Cardiac fibroblast (primary cell): ENCODE data around the gene SNX12.

Source experiments
- DNase-seq, 2 donors: peaks; one replicate each; pipeline versions ENCODE4 v3.0.0 to v3.0.0-alpha.2; 2010; ENCODE audit warnings: low read depth in 2 of 2
- H3K4me3 ChIP-seq, 2 donors: replicated peaks in 1 of 2; 1 replicate in 1 of 2; 2 replicates in 1 of 2; pipeline ENCODE4 v1.5.1; 2011; ENCODE audit warnings: low read depth in 2 of 2, low read length in 2 of 2, mild to moderate bottlenecking in 2 of 2, moderate library complexity in 1 of 2
- TF ChIP-seq, protein P1 (sequence below): IDR thresholded peaks from one replicate; pipeline ENCODE4 v1.5.1; 2011; ENCODE audit warnings: low read depth, mild to moderate bottlenecking, low read length, inconsistent platforms

SNX12 gene

DNA sequence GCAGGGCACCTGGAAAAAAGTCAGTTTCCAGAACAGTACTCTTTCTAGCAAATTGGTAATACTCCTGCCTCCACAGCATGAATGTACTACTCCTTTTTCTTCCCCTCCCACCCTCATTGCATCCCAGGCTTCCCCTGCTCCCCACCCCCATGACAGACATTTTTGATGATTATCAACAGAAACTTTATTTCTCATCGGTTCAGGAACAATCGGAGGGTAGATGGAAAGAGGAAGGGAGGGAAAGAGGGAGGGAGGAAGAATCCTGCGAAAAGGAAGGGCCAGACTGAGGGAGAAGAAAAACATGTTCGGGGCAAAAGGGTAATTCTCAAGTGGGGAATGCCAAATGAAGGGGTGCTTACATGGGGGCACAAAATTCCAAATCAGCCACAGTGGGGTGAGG is 39.1 kb upstream of the SNX12 start:
- TF ChIP-seq, protein P1, sequence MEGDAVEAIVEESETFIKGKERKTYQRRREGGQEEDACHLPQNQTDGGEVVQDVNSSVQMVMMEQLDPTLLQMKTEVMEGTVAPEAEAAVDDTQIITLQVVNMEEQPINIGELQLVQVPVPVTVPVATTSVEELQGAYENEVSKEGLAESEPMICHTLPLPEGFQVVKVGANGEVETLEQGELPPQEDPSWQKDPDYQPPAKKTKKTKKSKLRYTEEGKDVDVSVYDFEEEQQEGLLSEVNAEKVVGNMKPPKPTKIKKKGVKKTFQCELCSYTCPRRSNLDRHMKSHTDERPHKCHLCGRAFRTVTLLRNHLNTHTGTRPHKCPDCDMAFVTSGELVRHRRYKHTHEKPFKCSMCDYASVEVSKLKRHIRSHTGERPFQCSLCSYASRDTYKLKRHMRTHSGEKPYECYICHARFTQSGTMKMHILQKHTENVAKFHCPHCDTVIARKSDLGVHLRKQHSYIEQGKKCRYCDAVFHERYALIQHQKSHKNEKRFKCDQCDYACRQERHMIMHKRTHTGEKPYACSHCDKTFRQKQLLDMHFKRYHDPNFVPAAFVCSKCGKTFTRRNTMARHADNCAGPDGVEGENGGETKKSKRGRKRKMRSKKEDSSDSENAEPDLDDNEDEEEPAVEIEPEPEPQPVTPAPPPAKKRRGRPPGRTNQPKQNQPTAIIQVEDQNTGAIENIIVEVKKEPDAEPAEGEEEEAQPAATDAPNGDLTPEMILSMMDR, result no peak
- no peak for DNase-seq
- no peak overlapping the region for H3K4me3 ChIP-seq

DNA sequence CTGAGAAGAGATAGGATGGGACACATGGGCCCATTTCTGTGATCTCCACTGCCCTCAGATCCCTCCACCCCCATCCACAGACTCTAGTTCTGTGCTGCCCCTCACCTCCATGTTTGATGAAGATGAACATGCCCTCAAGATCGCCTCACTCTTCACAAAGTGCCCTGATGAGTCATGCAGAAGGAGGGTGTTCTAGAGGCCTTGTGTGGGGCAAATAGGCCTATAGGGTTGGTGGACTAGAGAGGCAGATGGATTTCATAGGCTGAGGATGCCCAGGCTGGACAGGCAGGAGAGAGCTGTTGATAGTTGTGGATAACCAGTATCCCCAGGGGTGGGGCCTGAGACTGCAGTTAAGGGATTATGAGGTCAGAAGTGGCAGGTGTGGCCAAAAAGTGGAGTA is 38.3 kb upstream of the SNX12 start, which contains the start of gene CXorf65:
TSS of gene CXorf65 (minus strand) at position 314 of the 400 bp plus-strand sequence. CDS start at position 130, 184 bp downstream.
- no peak within 1 kb of the TSS for H3K4me3 ChIP-seq
- no peak for DNase-seq
- TF ChIP-seq, protein P1, result no peak

DNA sequence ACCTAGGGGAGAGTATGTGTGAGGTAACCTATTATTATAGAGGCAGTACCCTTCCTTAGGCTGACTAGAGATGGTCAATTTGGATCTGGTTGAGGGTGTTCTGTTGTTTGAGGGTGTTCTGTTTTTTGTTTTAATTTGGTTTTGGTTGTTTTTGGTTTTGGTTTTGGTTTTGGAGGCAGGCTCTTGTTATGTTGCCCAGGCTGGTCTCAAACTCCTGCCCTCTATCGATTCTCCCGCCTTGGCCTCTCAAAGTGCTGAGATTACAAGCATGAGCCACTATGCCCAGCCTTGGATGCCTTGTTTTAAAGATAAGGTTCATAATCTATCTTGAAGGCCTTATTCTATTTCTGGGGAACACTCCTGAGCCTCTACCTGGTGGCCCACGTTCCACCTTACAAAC is 37.5 kb upstream of the SNX12 start:
- TF ChIP-seq, protein P1, result no peak
- DNase-seq, result no peak
- H3K4me3 ChIP-seq, result no peak overlapping the region

DNA sequence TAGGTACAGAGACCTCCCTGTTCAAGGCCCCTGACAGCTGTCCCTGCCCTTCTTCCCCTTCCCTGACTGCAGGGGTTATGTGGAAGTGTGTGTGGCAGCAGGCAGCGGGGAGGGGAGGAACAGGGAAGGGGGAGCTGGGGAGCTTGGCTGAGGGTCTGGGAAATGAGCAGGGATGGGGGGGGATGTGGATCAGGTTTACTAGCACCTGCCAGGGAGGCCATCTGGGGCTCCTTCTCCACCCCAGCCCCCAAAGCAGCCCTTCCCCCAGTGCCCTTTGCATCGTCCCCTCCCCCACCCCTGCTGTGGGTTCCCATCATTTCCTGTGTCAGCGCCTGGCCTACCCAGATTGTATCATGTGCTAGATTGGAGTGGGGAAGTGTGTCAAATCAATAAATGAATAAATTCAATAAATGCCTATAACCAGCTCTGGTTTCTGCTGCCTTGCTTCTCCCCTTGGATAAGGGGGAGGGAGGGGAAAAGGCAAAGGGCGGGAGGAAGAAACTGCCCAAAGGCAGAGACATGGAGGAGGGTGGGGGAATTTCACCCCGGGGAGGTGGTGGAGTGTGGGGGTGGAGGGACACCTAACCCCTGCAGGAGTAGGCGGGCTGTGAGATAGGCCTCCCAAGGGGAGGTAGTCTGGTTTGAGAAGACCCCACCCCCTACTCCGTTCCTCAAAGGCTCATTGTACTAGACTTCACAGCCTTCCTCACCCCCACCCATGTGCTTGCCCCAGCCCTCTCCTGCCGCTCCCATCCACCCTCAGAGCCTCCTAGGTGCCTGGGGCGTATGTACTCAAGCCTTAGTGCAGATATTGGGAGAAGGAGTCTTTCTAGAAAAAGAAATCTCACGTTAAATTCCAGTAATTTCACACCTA is 35.2 kb upstream of the SNX12 start:
- H3K4me3 ChIP-seq, result no peak overlapping the region
- TF ChIP-seq, protein P1, result no peak
- DNase-seq, result no peak

DNA sequence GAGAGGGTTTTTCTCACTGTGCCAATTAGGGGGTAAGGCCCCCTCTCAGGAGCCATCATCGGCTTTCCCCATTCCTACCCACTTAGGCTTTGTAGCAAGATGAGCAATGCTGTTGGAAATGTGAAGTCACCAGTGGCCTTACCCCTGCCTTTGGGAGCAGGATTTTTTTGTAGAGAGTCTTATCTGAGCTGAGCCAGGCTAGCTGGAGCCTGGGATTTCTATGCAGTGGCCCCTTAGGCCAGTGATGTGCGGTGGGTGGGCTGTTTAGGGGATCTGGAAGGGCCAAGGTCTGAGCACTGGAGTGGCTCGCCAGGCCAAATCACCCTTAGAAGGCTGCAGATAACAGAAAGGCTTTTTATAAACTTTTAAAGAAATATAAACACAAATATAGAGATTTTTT is 34.2 kb upstream of the SNX12 start:
- DNase-seq, result no peak
- TF ChIP-seq, protein P1, result no peak
- no peak overlapping the region for H3K4me3 ChIP-seq

DNA sequence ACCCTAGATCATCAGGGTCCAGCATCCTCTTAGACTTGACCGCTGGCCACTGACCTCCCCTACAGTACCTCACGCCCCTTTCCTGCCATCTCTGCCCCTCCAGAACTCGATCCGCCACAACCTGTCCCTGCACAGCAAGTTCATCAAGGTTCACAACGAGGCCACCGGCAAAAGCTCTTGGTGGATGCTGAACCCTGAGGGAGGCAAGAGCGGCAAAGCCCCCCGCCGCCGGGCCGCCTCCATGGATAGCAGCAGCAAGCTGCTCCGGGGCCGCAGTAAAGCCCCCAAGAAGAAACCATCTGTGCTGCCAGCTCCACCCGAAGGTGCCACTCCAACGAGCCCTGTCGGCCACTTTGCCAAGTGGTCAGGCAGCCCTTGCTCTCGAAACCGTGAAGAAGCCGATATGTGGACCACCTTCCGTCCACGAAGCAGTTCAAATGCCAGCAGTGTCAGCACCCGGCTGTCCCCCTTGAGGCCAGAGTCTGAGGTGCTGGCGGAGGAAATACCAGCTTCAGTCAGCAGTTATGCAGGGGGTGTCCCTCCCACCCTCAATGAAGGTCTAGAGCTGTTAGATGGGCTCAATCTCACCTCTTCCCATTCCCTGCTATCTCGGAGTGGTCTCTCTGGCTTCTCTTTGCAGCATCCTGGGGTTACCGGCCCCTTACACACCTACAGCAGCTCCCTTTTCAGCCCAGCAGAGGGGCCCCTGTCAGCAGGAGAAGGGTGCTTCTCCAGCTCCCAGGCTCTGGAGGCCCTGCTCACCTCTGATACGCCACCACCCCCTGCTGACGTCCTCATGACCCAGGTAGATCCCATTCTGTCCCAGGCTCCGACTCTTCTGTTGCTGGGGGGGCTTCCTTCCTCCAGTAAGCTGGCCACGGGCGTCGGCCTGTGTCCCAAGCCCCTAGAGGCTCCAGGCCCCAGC is 32.7 kb upstream of the SNX12 start:
- DNase-seq, result no peak
- TF ChIP-seq, protein P1, result no peak

More for the DNA sequence above, 32.7 kb upstream of the SNX12 start:
- no peak overlapping the region for H3K4me3 ChIP-seq
